GM18951 (cell line): ENCODE results near the gene REEP6.
A peak's percentile ranks its signal among the peaks of the same experiment; 100 is the strongest.

Experiments
- POLR2A ChIP-seq: IDR thresholded peaks from 4 replicates; pipeline ENCODE4 v1.6.1; 2011; ENCODE audit warnings: mild to moderate bottlenecking; ENCODE audit not compliant: insufficient read length, insufficient read depth; ENCODE audit errors: extremely low read depth
- in situ Hi-C: fragments of 300-500 bp; cut with MboI; formaldehyde crosslinking; loops from one replicate; pipeline ENCODE4 v1.12.0; 2022; ENCODE audit warnings: low sequenced_read_pairs, mixed read lengths, inconsistent platforms; ENCODE audit not compliant: unreplicated experiment

The REEP6 gene

GRCh38 chr19:1482361-1483130 lies 8.4 kb upstream of the REEP6 start:
- TF ChIP-seq POLR2A: no peak
- in situ Hi-C loops: no loop called here

GRCh38 chr19:1483131-1483978 lies 7.6 kb upstream of the REEP6 start:
- in situ Hi-C loops: no loop called here
- no peak for TF ChIP-seq POLR2A

DNA sequence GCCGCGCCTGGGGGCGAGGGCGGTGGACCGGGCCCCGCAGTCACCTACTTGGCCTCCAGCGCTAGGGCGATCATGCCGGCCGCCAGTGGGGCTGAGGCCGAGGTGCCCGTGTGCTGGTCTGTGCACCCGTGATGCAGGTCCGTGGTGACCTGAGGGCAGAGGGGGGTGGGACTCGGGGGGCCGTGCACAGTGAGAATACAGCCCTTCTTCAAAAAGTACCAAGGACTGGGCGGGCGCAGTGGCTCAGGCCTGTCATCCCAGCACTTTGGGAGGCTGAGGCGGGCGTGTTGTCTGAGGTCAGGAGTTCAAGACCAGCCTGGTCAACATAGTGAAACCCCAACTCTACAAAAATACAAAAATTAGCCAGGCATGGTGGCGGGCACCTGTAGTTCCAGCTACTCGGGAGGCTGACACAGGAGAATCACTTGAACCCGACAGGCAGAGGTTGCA lies 7.0 kb upstream of the REEP6 start:
- no peak for TF ChIP-seq POLR2A
- in situ Hi-C loops: no loop called here

GRCh38 chr19:1486720-1487575 lies 4.0 kb upstream of the REEP6 start:
- in situ Hi-C loops: no loop called here
- TF ChIP-seq POLR2A: no peak

- in situ Hi-C loops: no loop called here
- no peak for TF ChIP-seq POLR2A
These were observed 3.3 kb upstream of the REEP6 start for GRCh38 chr19:1487576-1488281.

DNA sequence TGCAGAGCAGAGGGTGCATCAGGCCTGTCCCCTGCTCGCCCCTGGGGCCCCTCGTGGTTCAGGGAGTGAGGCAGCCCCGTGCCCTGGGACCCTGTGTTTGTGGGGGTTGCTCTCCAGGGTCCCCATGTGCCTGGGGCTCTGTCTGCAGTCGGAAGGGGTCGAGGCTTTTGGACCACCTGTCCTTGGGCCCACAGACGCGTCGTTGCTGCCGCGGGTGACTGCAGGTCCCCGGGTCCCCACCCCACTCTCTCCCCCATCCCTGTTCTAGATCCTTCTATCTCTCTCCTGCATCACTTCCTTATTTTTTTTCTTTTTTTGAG lies 2.7 kb upstream of the REEP6 start:
- no peak for TF ChIP-seq POLR2A
- in situ Hi-C loops: no loop called here

- in situ Hi-C loops: no loop called here
- peak; percentile 51 for TF ChIP-seq POLR2A
These were observed 1.3 kb upstream of the REEP6 start for GRCh38 chr19:1489463-1490310.

DNA sequence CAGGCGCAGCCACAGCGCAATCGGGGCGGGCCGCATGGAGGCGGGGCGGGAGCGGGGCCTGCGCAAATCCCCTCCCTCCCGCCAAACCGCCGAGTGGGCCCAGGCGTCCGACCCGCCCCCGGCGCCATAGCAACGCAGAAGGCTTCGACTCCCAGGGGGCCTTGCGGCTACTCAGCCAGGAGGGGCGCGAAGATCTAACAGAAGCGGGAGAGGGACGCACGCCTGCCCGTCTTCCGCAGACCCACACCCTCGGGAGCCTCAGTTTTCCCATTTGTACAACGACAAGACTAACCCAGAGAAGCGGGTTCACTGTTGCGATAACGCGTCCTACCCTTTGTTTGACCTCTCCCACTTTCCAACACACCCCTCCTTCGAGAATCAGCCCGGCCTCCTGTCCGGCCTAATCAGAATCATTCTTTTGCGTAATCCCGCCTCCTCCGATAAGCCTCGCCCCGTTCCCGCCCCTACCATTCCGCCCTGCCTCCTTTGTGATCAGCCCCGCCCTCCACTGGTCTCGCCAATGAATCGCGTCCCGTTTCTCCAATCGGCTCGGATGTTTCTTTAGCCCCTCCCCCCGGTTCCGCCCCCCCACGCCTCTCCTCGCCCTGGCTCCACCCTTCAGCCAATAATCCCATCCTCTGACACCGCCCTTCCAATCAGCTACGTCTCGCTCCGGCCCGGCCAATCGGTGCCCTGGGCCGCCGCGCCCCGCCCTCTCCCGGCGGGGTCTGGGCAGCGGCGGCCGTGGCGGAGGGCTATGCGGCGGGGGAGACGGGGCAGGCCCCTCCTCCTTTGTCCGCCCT lies 469 bp upstream of the REEP6 start, which contains the start of gene PCSK4:
TSS of gene PCSK4 (minus strand) at position 40 of the 803 bp plus-strand sequence. CDS start at position 36, 4 bp downstream.
- no peak for TF ChIP-seq POLR2A

GRCh38 chr19:1491849-1492170 lies 829 bp downstream of the REEP6 start:
- in situ Hi-C loops: no loop called here
- TF ChIP-seq POLR2A: no peak

More for the DNA sequence above, 469 bp upstream of the REEP6 start, which contains the start of gene PCSK4:
- in situ Hi-C loops: no loop called here

DNA sequence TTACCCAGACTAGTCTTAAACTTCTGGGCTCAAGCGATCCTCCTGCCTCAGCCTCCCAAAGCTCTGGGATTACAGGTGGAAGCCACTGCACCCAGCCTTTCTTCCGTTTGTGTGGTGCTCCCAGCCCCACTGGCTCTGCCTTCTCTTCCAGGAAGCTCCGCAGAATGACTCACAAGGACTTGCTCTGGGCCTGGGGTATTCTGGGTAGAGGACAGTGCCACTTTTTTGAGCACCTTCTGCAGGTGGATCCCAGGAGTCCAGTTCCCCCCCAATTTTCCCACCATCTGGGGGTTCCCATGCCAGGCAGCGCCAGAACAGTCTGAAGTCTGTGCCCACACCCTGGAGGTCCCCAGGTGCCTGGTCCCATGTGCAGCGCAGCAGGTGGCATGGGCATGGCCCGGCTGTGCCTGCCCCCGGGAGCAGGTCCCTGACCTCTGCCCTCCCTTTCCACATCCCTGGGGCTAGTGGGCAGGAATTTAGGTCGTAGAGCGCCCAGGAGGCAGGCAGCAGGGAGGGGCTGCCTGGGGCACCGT lies 1.6 kb downstream of the REEP6 start:
- in situ Hi-C loops: no loop called here

More for the DNA sequence above, 1.6 kb downstream of the REEP6 start:
- TF ChIP-seq POLR2A: no peak
